Measurements from ENCODE around the gene PIKFYVE.
"Not testable (repeated sequence)": the region's sequence is repeated elsewhere in the genome, so short reads cannot be mapped to it uniquely, and the experiment has no call there.

PIKFYVE gene

GRCh38 chr2:208311954-208312353 is 45.9 kb downstream of the PIKFYVE start:
- no peak for DNase-seq

DNA sequence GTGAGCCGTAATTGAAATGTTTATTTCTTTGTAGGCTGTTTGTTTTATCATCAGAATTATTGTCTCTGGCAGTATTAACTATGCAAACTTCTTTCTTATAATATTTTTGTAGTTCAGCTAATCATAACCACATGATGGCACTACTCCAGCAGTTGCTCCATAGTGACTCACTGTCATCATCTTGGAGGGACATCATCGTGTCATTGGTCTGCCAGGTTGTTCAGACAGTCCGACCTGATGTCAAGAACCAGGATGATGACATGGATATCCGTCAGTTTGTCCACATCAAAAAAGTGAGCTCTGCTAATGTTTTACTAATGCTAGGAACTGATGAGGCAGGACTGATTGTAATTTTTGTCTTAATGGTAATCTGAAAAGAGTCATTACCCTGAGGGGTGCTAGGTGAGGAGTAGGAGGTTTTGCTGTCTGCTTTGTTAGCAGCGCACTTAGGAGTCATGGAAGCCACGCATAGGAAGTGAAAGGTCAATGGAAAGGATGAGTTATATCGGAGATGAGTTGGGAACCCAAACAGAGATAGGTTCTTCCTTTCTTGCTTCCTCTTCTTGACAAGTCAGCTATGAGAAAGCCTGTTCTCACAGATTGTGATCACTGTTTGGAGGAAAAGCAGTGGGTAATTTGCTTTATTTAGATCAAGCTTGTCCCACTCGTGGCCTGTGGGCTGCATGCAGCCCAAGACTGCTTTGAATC is 49.2 kb downstream of the PIKFYVE start:
- DNase-seq: no peak

DNA sequence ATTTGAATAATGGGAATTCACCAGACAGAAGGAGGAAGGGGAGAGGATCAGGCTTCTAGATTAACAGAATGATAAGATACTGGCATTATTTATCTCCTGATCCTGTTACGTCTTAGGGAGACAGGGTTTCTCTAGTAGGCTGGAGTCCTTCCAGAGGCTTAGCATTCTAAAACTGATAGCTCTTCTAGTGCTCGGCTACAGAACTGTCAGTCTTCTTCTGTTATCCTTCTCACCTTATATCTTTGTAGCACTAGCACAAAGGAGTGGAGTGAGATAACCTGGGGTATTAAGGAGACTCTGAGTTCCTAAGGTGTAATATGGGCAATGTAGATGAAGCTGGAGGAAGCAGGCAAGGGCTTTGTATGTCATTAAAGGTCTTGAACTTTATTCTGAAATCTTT is 52.1 kb downstream of the PIKFYVE start:
- no peak for DNase-seq

GRCh38 chr2:208319391-208319790 is 53.3 kb downstream of the PIKFYVE start:
- no peak for DNase-seq

GRCh38 chr2:208320686-208321085 is 54.6 kb downstream of the PIKFYVE start:
- DNase-seq: no peak

DNA sequence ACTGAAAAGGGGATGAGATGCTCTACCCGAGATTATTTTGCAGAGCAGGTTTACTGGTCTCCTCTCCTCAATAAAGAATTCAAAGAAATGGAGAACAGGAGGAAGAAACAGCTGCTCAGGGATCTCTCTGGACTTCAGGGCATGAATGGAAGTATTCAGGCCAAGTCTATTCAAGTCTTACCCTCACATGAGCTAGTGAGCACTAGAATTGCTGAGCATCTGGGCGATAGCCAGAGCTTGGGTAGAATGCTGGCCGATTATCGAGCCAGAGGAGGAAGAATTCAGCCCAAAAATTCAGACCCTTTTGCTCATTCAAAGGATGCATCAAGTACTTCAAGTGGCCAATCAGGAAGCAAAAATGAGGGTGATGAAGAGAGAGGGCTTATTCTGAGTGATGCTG is 60.0 kb downstream of the PIKFYVE start:
- DNase-seq: no peak

DNA sequence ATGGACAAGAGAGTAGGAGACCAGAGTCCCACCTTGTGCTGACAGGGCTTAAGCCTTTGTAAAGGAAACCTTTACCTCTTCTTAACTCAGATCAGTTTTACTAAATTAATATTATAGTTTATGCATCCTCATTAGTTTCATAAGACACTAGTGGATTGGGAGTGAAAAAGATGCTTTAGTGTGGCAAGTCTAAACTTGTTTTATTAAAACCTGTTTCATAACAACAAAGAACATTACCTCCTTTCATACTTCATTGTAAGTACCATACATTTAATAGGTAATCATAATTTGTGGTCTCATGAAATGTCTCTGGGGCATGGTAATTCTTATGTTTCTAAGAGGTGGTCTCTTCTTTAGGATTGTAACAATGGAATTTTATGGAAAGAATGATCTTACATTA is 63.4 kb downstream of the PIKFYVE start:
- DNase-seq: no peak

GRCh38 chr2:208334230-208334629 is 68.2 kb downstream of the PIKFYVE start:
- no peak for DNase-seq

- no peak for DNase-seq
Measured at GRCh38 chr2:208346756-208347155, 80.7 kb downstream of the PIKFYVE start.

GRCh38 chr2:208350610-208351009 is 84.6 kb downstream of the PIKFYVE start:
- DNase-seq: no peak

DNA sequence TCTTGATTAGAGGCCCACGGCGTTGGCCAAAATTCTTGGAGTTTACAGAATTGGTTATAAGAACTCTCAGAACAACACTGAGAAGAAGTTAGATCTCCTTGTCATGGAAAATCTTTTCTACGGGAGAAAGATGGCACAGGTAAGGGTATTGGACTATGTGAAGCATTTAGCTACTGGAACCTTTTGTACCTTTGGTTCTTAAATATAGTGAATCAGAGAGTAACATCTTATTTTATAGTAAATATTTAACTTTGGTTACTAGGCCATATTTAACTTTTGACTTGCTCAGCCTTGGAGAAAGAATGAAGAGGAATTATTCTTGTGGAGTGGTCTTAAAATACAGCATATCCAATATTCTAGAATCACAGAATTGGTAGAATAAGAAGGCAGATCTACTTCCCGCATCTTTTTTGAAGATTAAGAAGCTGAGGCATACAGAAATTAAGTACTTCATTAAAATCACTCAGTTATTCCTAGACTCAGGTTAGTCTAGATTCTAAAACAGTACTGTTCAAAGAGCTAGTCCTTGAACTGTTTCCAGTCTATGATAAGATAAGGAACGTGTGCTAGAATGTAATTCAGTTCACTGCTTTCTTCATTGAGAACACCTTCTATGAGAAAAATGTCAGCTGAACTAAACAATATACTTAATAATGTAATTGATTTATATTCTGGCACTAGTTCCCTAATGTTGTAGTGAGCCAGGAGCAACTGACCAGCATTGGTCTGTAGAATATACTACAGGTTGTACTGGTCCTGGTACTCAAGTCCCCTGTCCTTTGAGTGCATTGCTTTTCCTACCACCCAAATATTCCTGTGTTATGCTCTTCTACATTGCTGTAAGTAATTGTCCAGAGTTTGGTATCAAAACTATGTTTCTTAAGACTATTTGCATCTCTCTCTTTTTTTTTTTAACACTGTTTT is 86.9 kb downstream of the PIKFYVE start:
- no peak for DNase-seq

DNA sequence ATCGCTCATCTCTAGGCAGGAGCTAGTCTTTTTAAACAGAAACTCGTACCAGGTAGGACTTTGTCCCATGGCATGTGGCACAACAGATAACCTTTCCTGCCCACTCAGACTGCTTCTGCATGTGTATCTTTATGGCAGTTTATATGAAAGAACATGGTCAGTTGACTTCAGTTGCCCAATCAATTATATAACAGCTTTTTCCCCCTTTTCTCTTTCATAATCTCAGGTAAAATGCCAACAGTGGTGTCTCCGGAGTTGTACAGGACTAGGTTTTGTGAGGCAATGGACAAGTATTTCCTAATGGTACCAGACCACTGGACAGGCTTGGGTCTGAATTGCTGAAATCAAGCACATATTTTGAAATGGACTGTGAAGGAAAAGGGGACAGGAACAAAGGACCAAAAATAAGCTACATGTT is 88.9 kb downstream of the PIKFYVE start:
- no peak for DNase-seq

DNA sequence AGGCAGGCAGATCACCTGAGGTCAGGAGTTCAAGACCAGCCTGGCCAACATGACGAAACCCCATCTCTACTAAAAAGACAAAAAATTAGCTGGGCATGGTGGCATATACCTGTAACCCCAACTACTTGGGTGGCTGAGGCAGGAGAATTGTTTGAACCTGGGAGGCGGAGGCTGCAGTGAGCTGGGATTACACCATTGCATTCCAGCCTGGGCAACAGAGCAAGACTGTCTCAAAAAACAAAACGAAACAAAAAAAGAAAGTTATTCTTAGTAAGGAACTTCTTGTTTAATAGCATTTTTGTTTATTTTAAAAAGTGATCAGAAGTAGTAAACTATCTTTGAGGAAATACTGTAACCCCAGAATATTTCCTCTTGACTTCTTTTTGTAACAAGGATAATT is 90.4 kb downstream of the PIKFYVE start:
- not testable (repeated sequence) for DNase-seq

DNA sequence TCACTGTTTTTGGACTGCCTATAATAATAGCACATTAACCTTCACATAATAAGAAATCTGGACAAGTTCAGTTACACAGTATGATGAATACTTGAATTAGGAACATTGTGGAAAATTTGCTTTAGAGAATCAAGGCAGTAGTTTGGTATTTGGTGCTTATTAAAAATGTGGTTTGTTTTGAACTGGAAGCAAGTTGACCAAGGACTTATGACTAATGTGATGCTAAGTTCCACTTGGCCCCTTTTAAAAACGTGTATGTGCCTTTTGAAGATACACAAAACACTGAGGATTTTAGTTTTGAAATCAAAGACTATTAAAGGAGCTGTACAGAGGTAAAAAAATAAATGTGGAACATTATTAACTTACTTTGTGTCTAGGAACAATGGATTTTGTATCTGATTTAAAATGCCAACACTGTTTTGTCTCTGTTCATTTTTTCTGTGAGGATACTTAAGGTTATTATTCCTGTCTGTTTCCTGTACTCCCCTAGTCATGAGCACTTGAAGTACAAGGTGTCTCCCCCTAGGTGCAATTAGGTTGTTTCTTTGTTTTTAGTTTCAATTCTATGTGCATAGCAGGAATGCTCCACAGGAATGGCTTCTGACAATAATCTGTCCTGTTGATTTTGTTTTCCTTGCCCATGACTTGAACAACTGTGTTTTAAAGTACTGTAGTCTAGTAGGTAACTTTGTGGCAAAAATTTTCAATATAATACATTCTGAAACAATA is 91.0 kb downstream of the PIKFYVE start:
- DNase-seq: no peak

DNA sequence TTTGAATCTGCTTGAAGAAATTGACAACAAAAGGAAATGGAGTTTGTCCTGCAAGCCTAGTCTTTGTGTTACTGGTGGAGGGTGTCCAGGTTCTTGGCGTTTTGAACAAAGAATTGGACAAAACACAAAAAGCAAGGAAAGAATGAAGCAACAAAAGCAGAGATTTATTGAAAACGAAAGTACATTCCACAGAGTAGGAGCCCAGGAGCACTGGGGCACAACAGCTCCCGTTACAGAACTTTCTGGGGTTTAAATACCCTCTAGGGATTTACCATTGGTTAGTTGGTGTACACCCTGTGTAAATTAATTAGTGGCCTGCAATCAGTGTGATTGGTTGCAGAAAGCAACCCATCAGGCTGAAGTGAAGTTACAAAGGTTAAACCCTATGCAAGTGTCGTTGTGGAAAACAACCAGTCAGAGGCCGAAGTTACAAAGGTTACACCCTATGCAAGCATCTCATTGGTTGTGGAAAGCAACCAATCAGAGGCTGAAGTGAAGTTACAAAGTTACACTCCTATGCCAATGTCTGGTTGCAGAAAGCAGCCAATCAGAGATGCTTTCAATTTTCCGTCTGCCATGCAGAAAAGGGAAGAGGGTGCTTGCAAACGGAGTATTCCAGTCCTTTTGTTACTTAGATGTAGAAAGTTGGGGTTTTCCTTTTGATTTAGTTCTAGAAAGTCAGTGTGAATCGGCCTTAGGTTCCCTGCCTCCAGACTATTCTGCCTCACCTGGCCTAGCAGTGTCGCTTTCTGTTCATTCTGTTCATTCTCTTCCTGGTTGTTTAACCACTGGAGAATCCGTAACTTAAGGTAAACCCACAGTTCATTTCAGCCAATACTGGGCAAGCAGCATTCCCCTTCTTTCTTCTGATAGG is 92.9 kb downstream of the PIKFYVE start:
- no peak for DNase-seq

DNA sequence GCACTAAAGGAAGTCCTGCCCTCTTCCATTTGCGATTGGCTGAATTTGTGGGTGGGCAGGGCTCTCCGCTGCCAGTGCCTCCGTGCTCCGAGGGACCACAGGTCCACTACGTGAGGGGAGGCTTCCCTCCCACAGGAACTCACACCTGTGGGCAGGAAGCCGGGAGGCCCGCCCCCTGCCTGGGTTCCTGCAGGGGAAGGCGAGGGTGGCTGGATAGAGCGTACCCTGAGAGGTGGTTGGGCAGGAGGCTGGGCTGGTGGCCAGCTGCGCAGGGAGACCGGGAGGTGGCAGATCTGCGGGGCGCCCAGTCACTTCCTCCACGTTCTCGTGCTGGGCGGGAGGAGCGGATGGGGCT is 93.6 kb downstream of the PIKFYVE start:
- DNase-seq: no peak

DNA sequence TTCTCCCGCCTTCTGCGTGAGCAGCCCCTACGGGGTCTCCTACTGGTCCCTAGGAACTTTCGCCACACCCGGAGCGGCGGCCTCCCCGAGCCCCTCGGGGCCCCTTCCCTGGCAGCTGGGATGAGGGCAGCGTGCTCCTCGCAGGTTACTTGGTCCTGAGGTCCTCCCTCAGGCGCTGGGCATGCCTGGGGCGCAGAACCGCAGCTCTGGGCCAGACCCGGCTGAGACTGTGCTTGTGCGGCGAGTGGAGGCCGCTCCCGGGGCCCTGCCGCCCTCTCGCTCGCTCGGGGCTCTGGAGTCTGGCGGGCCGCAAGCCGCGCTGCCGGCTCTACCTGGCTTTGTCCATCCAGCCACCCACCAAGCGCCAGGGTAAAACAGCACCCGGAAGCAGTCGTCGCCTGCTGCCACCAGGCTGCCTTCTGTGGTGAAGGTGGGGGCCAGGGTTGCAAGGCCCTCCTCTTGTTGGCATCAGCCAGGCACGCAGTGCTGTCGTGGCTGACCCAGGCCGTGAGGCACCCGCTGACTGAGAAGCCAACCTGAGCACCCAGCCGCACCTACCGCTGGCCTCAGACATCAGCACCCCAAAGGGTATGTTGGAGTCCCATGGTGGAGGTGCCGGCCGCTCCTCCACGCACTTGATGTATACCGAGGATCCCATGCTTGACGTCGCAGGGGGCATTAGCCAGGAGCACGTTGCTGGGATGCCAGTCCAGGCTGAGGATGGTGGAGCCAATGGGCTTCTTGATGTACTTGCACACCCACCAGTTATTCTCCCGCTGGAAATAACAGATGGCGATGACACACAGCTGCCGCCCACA is 94.4 kb downstream of the PIKFYVE start:
- DNase-seq: no peak

DNA sequence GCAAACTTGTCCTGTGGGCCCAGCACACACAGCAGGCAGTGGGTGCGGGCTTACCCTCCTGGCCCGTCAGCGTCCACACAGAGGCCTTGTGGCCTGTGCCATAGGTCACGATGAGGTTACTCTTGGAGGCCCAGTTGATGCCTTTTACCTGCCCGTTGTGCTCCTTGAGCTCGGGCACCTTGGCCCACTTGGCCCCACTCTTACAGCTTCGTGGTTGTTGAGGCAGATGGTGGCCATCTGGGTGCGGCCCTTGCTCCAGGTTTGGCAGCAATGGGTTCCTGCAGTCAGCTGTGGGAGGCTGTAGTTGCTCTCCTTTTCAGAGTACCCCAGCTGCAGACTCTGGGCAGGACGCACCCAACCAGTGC is 95.0 kb downstream of the PIKFYVE start:
- no peak for DNase-seq

GRCh38 chr2:208363485-208363884 is 97.4 kb downstream of the PIKFYVE start:
- DNase-seq: no peak

DNA sequence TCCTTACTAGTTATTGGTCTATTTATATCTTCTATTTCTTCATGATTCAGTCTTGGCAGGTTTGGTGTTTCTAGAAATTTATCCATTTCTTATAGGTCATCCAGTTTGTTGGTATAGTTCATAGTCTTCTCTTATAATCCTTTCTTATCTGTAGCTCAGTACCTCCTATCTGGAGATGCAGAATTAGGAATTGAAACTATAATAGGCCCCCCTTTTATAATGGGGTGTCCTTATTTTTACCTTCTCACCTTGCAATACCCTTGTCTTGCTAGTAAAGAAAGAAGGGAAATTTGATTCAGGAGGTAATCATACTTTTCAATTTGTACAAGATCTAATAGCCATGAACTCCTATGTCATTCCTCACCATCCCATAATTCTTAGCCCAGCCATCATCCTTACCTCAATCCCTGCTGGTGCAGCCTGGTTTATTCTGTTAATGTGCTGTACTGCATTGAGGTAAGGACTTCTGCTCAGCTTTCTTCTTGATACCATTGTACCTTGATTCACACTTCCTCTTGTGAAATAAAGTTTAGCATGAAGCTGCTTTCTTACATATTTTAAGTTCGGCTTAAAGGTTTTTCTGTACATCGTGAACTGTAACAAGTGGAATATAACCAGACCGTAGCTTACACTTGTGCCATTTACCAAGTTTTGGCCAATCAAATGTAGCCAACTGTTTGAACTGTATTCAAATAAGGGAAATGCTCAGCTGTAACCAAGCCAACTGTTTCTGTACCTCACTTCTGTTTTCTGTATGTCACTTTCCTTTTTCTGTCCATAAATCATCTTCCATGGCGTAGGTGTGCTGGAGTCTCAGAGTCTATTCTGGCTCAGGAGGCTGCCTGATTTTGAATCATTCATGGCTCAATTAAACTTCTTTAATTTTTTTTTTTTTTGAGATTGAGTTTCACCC is 100.4 kb downstream of the PIKFYVE start:
- no peak for DNase-seq

DNA sequence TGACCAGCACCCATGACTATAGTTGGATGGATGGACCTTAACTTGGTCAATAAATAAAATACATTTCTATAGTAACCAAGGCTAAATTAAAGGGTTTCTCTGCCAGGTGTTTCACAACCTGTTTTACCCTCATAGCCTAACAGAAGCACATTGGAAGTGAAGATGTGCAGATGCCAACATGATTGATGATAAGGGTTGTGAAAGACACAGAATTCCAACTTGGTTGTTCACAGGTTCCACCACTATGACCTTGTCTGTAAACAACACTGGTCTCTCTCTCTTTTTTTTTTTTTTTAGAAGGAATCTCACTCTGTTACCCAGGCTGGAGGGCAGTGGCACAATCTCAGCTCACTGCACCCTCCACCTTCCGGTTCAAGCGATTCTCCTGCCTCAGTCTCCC is 103.0 kb downstream of the PIKFYVE start:
- DNase-seq: no peak

Measured in NCI-H774 (cell line).